GM12878 (cell line): ENCODE measurements around the gene CSF2. TPM values are rescaled to one million over a fixed set of nuclear protein-coding genes. Genes with fewer than 3 reads are reported as not detected.

ENCODE experiments used
- ATAC-seq: fragments of 200-7000 bp; cut with Tn5 transposase; 3 replicates; pipeline ENCODE4 v1.9.1; 2020; ENCODE audit warnings: mild to moderate bottlenecking, moderate library complexity
- BruUV-seq: library from RNA; stranded (reverse); fragments of 400-500 nt; replicated peaks from 2 replicates; lab custom pipeline; 2021; lab: Mats Ljungman, UMichigan
- CTCF ChIA-PET: fragments of 300-600 bp; sonication (Branson Sonifier 250); formaldehyde crosslinking; extraction: SDS; loops from one replicate; lab custom pipeline; 2021; ENCODE audit warnings: inconsistent platforms; lab: Yijun Ruan, JAX
- POLR2A ChIA-PET: fragments of 350-600 bp; formaldehyde crosslinking; extraction: SDS; loops from one replicate; lab custom pipeline; 2021; ENCODE audit warnings: inconsistent platforms; lab: Charles Lee
- RAD21 ChIA-PET: fragments of 300-600 bp; sonication (Branson Sonifier 250); formaldehyde crosslinking; loops from one replicate; lab custom pipeline; 2023; ENCODE audit warnings: antibody characterized with exemption; ENCODE audit not compliant: unreplicated experiment; lab: Charles Lee
- SMC1A ChIA-PET: fragments of 300-600 bp; sonication (Branson Sonifier 250); formaldehyde crosslinking; loops from one replicate; lab custom pipeline; 2023; ENCODE audit not compliant: unreplicated experiment, uncharacterized antibody; lab: Charles Lee
- DNase-seq: peaks from one replicate; pipeline ENCODE4 v3.0.0-alpha.2; 2011; ENCODE audit warnings: low read depth, low spot score
- FAIRE-seq: peaks from 3 replicates; lab custom pipeline; 2011; peaks lifted over from hg19 to GRCh38; lab: Jason Lieb, UNC
- H2AFZ ChIP-seq: 2 replicates; pipeline ENCODE4 v1.6.0; 2011; ENCODE audit warnings: low read depth, low read length, control low read depth; ENCODE audit not compliant: control insufficient read depth
- H3K27ac ChIP-seq: 2 replicates; pipeline ENCODE4 v1.5.1; 2011; ENCODE audit warnings: control low read depth; ENCODE audit not compliant: control insufficient read depth, insufficient read depth
- H3K27me3 ChIP-seq, 2 experiments: replicated peaks in 1 of 2; 2 replicates each; pipeline versions ENCODE4 v1.6.0 to v1.6.1; 2011; ENCODE audit warnings: low read length in 1 of 2; ENCODE audit not compliant: control insufficient read depth in 2 of 2, insufficient read depth in 2 of 2
- H3K36me3 ChIP-seq, 2 experiments: 2 replicates each; pipeline ENCODE4 v1.5.1; 2011; ENCODE audit warnings: low read length in 1 of 2; ENCODE audit not compliant: control insufficient read depth in 2 of 2, insufficient read depth in 2 of 2
- H3K4me1 ChIP-seq: 2 replicates; pipeline ENCODE4 v1.6.1; 2011; ENCODE audit warnings: mild to moderate bottlenecking, low read length, moderate library complexity, mixed read lengths; ENCODE audit not compliant: control insufficient read depth, insufficient read depth
- H3K4me2 ChIP-seq: 2 replicates; pipeline ENCODE4 v1.6.0; 2011; ENCODE audit warnings: control low read depth; ENCODE audit not compliant: control insufficient read depth, insufficient read depth
- H3K4me3 ChIP-seq: fragments of 200-600 bp; sonication (generic); 2 replicates; pipeline ENCODE4 v1.5.1; 2016
- H3K79me2 ChIP-seq: 2 replicates; pipeline ENCODE4 v1.6.0; 2011; ENCODE audit warnings: low read length; ENCODE audit not compliant: control insufficient read depth, insufficient read depth
- H3K9ac ChIP-seq: 2 replicates; pipeline ENCODE4 v1.8.0; 2011; ENCODE audit warnings: low read length, control low read depth, mixed read lengths; ENCODE audit not compliant: control insufficient read depth, insufficient read depth
- H3K9me3 ChIP-seq: replicated peaks from 3 replicates; pipeline ENCODE4 v1.5.1; 2011; ENCODE audit warnings: mild to moderate bottlenecking, low read length; ENCODE audit not compliant: control insufficient read depth, insufficient read depth
- H4K20me1 ChIP-seq: 2 replicates; pipeline ENCODE4 v1.6.0; 2011; ENCODE audit not compliant: control insufficient read depth, insufficient read depth
- BHLHE40 ChIP-seq, 2 experiments: fragments of 450-650 bp in 1 of 2; IDR thresholded peaks; 2 replicates each; pipeline ENCODE4 v1.6.1; 2011 to 2017; ENCODE audit warnings: low read depth in 2 of 2, borderline replicate concordance in 1 of 2, improper control_type of control experiment in 1 of 2, low read length in 1 of 2, mild to moderate bottlenecking in 1 of 2
- FOS ChIP-seq: IDR thresholded peaks from 3 replicates; pipeline ENCODE4 v1.6.1; 2011; ENCODE audit warnings: borderline replicate concordance; ENCODE audit not compliant: insufficient read length; ENCODE audit errors: extremely low read depth
- NBN ChIP-seq: fragments of 450-650 bp; IDR thresholded peaks from 2 replicates; pipeline ENCODE4 v1.6.1; 2016
- NFYB ChIP-seq: IDR thresholded peaks from 2 replicates; pipeline ENCODE4 v1.6.1; 2011; ENCODE audit warnings: low read depth, mild to moderate bottlenecking, low read length, improper control_type of control experiment, moderate library complexity; ENCODE audit not compliant: insufficient read depth
- PAX8 ChIP-seq: fragments of 450-650 bp; IDR thresholded peaks from 2 replicates; pipeline ENCODE4 v1.6.1; 2017; ENCODE audit warnings: mild to moderate bottlenecking, moderate library complexity
- RELA ChIP-seq: fragments of 450-650 bp; IDR thresholded peaks from 2 replicates; pipeline ENCODE4 v1.8.0; 2014; ENCODE audit warnings: borderline replicate concordance; ENCODE audit not compliant: partially characterized antibody
- SMAD5 ChIP-seq: IDR thresholded peaks from 2 replicates; pipeline ENCODE4 v1.6.1; 2016; ENCODE audit warnings: antibody characterized with exemption, low read depth
- WRNIP1 ChIP-seq: IDR thresholded peaks from 2 replicates; pipeline ENCODE4 v1.6.1; 2011; ENCODE audit warnings: low read depth, low read length, improper control_type of control experiment, borderline replicate concordance
- YY1 ChIP-seq: IDR thresholded peaks from 2 replicates; pipeline ENCODE4 v1.6.1; 2011; ENCODE audit warnings: low read depth, mild to moderate bottlenecking, low read length
- ZNF622 ChIP-seq: fragments of 450-650 bp; IDR thresholded peaks from 2 replicates; pipeline ENCODE4 v1.6.1; 2017; ENCODE audit warnings: mild to moderate bottlenecking, inconsistent platforms
- WGBS: methylation state at CpG from one replicate; pipeline ENCODE4 v1.1.6; 2016; ENCODE audit warnings: low lambda C conversion rate; ENCODE audit not compliant: insufficient replicate concordance, insufficient coverage; ENCODE audit errors: missing lambda C conversion rate; 5-methylcytosine and 5-hydroxymethylcytosine counted together
- in situ Hi-C: fragments of 300-500 bp; cut with MboI; formaldehyde crosslinking; loops from 9 replicates; pipeline ENCODE4 v1.14.3; 2018; ENCODE audit warnings: mixed read lengths
- intact Hi-C: fragments of 100-400 bp; cut with micrococcal nuclease; formaldehyde crosslinking; loops from one replicate; pipeline ENCODE4 v1.14.2; 2022; ENCODE audit not compliant: unreplicated experiment
- polyA plus RNA-seq, 11 experiments: library from polyadenylated mRNA; depleted of rRNA in 4 of 11; unstranded in 6 of 11; stranded (reverse) in 5 of 11; fragments of >200 nt; fragmentation: Nextera tagmentation in 4 of 11; fragmentation: Illumina TruSeq in 1 of 11; extraction: Ambion mirVana in 4 of 11; extraction: Trizol in 1 of 11; gene quantifications; 1 replicate in 1 of 11; 2 replicates in 10 of 11; pipeline versions ENCODE4 v1.2.1 to v1.2.3, GENCODE V29; 2011 to 2016; ENCODE audit warnings: inconsistent platforms in 2 of 11, missing spikeins in 2 of 11, low read depth in 1 of 11
- total RNA-seq, 4 experiments: library from RNA; depleted of rRNA in 3 of 4; stranded (reverse); fragments of >200 nt in 3 of 4; fragmentation: Illumina TruSeq in 1 of 4; extraction: Trizol in 1 of 4; gene quantifications; 2 replicates each; pipeline versions ENCODE4 v1.2.1 to v1.2.3, GENCODE V29; 2013 to 2021
- TF ChIP-seq, protein P1 (sequence below): fragments of 450-650 bp; IDR thresholded peaks from 2 replicates; pipeline ENCODE4 v1.6.1; 2016; ENCODE audit warnings: mild to moderate bottlenecking
- TF ChIP-seq, protein P2 (sequence below): fragments of 450-650 bp; formaldehyde crosslinking; IDR thresholded peaks from 2 replicates; pipeline ENCODE4 v1.4.0; 2020; ENCODE audit warnings: mild to moderate bottlenecking, moderate library complexity
- TF ChIP-seq, protein P3 (sequence below): fragments of 450-650 bp; IDR thresholded peaks from 2 replicates; pipeline ENCODE4 v1.6.1; 2017; ENCODE audit warnings: mild to moderate bottlenecking, moderate library complexity

The CSF2 gene
- total and polyA plus RNA-seq, 10 of the 15 experiments (the other 5 are each of a cell fraction or from before 2014, with no cell fraction given) = 0.15 to 2.0 (median 0.69) TPM; not detected in 2

DNA sequence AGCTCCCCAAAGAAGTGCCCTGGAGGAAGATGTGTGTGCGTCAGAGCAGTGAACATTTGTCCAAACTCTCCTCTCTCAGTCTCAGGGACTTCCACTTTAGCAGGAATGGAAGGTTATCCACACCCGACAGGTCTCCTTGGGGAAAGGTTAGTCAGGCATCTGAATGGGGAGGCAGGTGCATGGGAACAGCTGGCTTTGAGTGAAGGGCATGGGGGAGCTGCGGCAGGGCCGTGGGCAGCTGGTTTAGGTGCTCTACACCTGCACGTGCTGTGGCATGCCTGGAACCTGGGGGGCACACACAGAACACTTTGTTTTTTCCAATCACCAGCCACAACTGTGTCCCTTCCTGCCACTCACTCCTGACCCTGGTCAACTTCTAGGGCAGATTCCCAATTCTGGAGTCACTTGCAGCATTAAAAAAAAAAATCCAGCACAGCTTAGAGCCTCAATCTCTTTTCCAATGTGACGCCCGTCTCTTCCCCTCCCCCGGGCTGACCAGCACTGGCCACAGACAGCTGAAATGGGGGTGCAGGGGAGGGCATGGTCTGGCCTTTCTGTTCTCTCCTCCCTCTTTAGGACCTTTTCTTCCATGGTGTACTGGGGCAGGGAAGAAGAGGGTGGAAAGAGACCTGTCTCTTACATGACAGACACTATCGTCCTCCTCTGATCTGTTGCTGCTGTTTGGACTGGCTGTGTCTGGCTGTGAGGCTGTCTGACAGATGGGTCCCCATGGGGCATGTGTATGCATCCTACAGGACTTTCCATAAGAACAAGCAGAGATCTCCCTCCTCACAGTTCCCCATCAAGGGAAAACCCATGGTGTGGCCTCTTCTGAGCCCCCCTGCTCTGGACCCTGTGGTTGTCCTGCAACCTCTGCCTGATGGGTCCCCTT, 22.7 kb upstream of the CSF2 start:
- SMC1A ChIA-PET = no interaction called here
- CTCF ChIA-PET = interaction anchor here (2.2 kb wide), 1 partner anchor 12 kb away, joined by 8 read pairs; no protein-coding TSS in a partner anchor
- Histone ChIP-seq H3K4me3 (no peak overlapping the region), H3K27me3 (peaks cover 0 to 6% of the 10 kb centered on the region in 2 experiments; a peak in 3 of 4 replicates), H3K9me3 (no peaks in the 10 kb centered on the region), H3K36me3 (no peaks in the 10 kb centered on the region), H3K79me2 (no peaks in the 10 kb centered on the region), H3K4me1 (no peaks in the 10 kb centered on the region), H4K20me1 (no peaks in the 10 kb centered on the region), H3K27ac (no peak overlapping the region), H3K4me2 (no peak overlapping the region), H3K9ac (no peak overlapping the region), H2AFZ (no peak overlapping the region)
- intact Hi-C loops = no loop called here
- RAD21 ChIA-PET = no interaction called here
- 18% methylated on average over 9 of the region's 9 CpGs for WGBS
- in situ Hi-C loops = no loop called here
- ATAC-seq (no peak), FAIRE-seq (no peak), DNase-seq (no peak)
- POLR2A ChIA-PET = no interaction called here
- no peak for TF ChIP-seq ZNF622
- no peak for TF ChIP-seq PAX8
- no peak for TF ChIP-seq WRNIP1
- no peak for TF ChIP-seq SMAD5
- TF ChIP-seq, protein P1, sequence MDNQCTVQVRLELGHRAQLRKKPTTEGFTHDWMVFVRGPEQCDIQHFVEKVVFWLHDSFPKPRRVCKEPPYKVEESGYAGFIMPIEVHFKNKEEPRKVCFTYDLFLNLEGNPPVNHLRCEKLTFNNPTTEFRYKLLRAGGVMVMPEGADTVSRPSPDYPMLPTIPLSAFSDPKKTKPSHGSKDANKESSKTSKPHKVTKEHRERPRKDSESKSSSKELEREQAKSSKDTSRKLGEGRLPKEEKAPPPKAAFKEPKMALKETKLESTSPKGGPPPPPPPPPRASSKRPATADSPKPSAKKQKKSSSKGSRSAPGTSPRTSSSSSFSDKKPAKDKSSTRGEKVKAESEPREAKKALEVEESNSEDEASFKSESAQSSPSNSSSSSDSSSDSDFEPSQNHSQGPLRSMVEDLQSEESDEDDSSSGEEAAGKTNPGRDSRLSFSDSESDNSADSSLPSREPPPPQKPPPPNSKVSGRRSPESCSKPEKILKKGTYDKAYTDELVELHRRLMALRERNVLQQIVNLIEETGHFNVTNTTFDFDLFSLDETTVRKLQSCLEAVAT = no peak
- no peak for TF ChIP-seq FOS
- TF ChIP-seq, protein P2, sequence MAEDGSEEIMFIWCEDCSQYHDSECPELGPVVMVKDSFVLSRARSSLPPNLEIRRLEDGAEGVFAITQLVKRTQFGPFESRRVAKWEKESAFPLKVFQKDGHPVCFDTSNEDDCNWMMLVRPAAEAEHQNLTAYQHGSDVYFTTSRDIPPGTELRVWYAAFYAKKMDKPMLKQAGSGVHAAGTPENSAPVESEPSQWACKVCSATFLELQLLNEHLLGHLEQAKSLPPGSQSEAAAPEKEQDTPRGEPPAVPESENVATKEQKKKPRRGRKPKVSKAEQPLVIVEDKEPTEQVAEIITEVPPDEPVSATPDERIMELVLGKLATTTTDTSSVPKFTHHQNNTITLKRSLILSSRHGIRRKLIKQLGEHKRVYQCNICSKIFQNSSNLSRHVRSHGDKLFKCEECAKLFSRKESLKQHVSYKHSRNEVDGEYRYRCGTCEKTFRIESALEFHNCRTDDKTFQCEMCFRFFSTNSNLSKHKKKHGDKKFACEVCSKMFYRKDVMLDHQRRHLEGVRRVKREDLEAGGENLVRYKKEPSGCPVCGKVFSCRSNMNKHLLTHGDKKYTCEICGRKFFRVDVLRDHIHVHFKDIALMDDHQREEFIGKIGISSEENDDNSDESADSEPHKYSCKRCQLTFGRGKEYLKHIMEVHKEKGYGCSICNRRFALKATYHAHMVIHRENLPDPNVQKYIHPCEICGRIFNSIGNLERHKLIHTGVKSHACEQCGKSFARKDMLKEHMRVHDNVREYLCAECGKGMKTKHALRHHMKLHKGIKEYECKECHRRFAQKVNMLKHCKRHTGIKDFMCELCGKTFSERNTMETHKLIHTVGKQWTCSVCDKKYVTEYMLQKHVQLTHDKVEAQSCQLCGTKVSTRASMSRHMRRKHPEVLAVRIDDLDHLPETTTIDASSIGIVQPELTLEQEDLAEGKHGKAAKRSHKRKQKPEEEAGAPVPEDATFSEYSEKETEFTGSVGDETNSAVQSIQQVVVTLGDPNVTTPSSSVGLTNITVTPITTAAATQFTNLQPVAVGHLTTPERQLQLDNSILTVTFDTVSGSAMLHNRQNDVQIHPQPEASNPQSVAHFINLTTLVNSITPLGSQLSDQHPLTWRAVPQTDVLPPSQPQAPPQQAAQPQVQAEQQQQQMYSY (CRISPR knock-in tag) = no peak
- no peak for TF ChIP-seq YY1
- TF ChIP-seq, protein P3, sequence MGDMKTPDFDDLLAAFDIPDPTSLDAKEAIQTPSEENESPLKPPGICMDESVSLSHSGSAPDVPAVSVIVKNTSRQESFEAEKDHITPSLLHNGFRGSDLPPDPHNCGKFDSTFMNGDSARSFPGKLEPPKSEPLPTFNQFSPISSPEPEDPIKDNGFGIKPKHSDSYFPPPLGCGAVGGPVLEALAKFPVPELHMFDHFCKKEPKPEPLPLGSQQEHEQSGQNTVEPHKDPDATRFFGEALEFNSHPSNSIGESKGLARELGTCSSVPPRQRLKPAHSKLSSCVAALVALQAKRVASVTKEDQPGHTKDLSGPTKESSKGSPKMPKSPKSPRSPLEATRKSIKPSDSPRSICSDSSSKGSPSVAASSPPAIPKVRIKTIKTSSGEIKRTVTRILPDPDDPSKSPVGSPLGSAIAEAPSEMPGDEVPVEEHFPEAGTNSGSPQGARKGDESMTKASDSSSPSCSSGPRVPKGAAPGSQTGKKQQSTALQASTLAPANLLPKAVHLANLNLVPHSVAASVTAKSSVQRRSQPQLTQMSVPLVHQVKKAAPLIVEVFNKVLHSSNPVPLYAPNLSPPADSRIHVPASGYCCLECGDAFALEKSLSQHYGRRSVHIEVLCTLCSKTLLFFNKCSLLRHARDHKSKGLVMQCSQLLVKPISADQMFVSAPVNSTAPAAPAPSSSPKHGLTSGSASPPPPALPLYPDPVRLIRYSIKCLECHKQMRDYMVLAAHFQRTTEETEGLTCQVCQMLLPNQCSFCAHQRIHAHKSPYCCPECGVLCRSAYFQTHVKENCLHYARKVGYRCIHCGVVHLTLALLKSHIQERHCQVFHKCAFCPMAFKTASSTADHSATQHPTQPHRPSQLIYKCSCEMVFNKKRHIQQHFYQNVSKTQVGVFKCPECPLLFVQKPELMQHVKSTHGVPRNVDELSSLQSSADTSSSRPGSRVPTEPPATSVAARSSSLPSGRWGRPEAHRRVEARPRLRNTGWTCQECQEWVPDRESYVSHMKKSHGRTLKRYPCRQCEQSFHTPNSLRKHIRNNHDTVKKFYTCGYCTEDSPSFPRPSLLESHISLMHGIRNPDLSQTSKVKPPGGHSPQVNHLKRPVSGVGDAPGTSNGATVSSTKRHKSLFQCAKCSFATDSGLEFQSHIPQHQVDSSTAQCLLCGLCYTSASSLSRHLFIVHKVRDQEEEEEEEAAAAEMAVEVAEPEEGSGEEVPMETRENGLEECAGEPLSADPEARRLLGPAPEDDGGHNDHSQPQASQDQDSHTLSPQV = no peak
- TF ChIP-seq RELA = no peak
- TF ChIP-seq BHLHE40 (IDR thresholded peaks at IDR 0.05; ENCODE audit: borderline replicate concordance in 1 of 2, low read depth in 2 of 2, low read length in 1 of 2) = no peak
- TF ChIP-seq NFYB = no peak
- no peak for TF ChIP-seq NBN
- no TSS peak for BruUV-seq
